SU-DHL-6 (cell line): ENCODE measurements around the gene TBX2.

Experiments
- EZH2phosphoT487 ChIP-seq: fragments of 200-600 bp; sonication (generic), shearing (Covaris generic); conservative IDR thresholded peaks from 2 replicates; pipeline ENCODE4 v1.6.1; 2018; ENCODE audit warnings: mild to moderate bottlenecking, antibody characterized with exemption, low read length, moderate library complexity, mixed read lengths
- TF ChIP-seq, protein P1 (sequence below): fragments of 200-600 bp; sonication (generic); IDR thresholded peaks from one replicate; pipeline ENCODE4 v1.5.1; 2017; ENCODE audit warnings: antibody characterized with exemption, mild to moderate bottlenecking, low read length, moderate library complexity; ENCODE audit not compliant: insufficient read depth, poor library complexity, severe bottlenecking

DNA sequence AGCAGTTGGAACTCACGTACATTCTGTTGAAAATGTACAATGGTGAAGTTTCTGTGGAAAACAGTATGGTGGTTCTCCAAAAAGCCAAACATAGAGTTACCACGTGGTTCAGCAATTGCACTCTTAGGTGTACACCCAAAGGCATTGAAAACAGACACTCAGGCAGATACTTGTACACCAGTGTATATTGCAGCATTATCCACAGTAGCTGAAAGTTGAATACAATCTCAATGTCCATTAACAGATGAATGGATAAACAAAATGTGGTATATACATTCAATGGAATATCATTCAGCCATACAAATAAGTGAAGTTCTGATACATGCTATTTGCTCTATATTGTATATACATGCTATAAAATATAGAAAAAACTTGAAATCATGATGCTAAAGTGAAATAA is 23.2 kb downstream of the TBX2 start:
- TF ChIP-seq, protein P1, sequence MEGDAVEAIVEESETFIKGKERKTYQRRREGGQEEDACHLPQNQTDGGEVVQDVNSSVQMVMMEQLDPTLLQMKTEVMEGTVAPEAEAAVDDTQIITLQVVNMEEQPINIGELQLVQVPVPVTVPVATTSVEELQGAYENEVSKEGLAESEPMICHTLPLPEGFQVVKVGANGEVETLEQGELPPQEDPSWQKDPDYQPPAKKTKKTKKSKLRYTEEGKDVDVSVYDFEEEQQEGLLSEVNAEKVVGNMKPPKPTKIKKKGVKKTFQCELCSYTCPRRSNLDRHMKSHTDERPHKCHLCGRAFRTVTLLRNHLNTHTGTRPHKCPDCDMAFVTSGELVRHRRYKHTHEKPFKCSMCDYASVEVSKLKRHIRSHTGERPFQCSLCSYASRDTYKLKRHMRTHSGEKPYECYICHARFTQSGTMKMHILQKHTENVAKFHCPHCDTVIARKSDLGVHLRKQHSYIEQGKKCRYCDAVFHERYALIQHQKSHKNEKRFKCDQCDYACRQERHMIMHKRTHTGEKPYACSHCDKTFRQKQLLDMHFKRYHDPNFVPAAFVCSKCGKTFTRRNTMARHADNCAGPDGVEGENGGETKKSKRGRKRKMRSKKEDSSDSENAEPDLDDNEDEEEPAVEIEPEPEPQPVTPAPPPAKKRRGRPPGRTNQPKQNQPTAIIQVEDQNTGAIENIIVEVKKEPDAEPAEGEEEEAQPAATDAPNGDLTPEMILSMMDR: no peak
- TF ChIP-seq EZH2phosphoT487: no peak
